HG03521 (cell line): ENCODE data around the gene E2F4.

Experiments
- ATAC-seq: cut with Tn5 transposase; IDR thresholded peaks from one replicate; pipeline ENCODE4 v1.9.1; 2021; ENCODE audit warnings: mild to moderate bottlenecking, moderate library complexity; ENCODE audit not compliant: unreplicated experiment

E2F4 gene

GRCh38 chr16:67157892-67158635 is 33.9 kb upstream of the E2F4 start:
- no peak for ATAC-seq

- peak; percentile 14 for ATAC-seq
Observed at GRCh38 chr16:67158637-67159600, 33.0 kb upstream of the E2F4 start.

DNA sequence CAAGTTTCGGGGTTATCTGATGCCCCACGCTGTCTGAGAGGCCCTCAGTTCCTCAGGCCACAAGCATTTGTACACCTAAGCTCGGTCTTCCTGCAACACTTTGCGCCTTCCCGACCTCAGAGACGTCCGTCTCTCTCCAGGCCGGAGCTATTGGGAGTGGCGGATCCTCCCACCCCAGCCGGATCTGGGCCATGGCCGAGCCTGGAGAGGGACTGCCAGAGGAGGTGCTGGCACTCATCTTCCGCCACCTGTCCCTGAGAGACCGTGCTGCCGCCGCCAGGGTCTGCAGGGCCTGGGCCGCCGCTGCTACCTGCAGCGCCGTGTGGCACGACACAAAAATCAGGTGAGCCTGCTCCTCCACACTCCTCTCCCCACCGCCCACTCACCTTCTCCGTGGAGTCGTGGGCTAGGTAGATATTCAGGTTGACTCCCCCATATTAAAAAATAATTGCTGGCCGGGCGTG is 30.3 kb upstream of the E2F4 start:
- ATAC-seq: no peak

- ATAC-seq: no peak
Observed at GRCh38 chr16:67162506-67163163, 29.3 kb upstream of the E2F4 start.

- no peak for ATAC-seq
Observed at GRCh38 chr16:67163164-67163998, 28.6 kb upstream of the E2F4 start.

- no peak for ATAC-seq
Observed at GRCh38 chr16:67163999-67164558, 27.9 kb upstream of the E2F4 start.

DNA sequence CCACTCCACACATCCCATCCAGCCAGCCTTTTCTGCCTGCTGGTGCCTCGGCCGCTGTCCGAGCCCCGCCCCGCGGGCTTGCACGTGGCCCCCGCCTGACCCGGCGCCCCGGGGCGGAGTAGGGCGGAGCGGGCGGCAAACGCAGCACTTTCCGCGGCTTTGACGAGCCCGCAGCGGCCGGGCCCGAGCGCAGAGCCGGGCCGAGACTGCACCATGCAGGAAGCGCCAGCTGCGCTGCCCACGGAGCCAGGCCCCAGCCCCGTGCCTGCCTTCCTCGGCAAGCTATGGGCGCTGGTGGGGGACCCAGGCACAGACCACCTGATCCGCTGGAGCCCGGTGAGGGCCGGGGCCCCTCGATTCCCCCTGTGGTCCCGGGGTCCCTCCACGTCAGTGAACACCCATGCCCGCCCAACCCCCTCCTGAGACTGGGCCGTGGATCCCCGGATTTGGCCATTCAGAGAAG is 27.3 kb upstream of the E2F4 start, which contains the start of gene HSF4:
Gene HSF4, plus strand, starts transcription at position 147 of the 463 bp plus-strand sequence. Its CDS starts 67 bp downstream, at position 214.
- ATAC-seq: no peak

DNA sequence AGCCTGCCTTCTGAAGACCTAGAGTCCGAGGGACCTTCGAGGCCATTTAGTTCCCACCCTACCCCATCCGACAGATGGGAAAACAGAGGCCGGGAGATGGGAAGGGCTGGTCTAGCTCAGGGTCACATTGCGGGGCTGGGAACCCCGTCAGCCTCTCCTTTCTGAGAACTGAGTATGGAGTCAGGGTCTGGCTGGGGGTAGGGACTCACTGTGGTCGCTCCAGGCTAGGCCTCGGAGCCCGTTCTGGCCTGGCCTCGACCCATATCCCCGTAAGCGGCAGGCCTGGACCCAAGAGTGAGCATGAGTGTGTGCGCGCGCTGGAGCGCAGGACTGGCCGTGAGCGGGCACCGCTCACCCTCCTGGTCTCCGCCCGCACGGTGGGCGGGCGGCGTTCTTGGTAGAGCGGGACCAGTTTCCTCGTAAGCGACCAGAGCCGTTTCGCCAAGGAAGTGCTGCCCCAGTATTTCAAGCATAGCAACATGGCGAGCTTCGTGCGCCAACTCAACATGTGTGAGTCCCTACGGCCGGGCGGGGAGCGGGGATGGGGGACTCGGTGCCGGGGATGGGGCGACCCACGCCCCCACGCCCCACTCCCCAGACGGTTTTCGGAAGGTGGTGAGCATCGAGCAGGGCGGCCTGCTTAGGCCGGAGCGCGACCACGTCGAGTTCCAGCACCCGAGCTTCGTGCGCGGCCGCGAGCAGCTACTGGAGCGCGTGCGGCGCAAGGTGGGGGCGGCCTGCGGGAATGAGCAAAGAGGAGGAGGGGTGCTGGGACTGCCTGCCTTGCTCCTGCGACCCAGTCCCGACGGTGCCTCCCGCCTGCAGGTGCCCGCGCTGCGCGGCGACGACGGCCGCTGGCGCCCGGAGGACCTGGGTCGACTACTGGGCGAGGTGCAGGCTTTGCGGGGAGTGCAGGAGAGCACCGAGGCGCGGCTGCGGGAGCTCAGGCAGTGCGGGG is 26.6 kb upstream of the E2F4 start:
- no peak for ATAC-seq

DNA sequence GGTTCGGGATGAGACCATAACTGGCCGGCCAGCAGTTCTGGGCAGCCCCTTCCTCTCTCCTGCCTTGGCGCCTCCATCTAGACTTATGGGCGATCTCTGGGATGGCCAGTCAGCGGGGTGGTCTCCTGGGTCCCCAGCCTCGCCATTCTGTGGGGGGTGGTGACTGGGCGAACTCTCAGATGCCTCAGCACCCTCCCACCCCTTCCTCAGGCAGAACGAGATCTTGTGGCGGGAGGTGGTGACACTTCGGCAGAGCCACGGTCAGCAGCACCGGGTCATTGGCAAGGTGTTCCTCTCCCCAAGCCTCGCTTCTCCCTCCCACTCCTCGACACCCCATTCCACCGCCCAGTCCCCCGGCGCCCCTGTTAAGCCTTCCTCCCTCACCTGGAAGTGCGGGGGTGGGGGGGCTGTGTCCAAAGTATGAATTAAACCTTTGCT is 25.8 kb upstream of the E2F4 start:
- ATAC-seq: no peak

- ATAC-seq: no peak
Observed at GRCh38 chr16:67166598-67167168, 25.3 kb upstream of the E2F4 start.

- no peak for ATAC-seq
Observed at GRCh38 chr16:67167588-67167987, 24.4 kb upstream of the E2F4 start.

DNA sequence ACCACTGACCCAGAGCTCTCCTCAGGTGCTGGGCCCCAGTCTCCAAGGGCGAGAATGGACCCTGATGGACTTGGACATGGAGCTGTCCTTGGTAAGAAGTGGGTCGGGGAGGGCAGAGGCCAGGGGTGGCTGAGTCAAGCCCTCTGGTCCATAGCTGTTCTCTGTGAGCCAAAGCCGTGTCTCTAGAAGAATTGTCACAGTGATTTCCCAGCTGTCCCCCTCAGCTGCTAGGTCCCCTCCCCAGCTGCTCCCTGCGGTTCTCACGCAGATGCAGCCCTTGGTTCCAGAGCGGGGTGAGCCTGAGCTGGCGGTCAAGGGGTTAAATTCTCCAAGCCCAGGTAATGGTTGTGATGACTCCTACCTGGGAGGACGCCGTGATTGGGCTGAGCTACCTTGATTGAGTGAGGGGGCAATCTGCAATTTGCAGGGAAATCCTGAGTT is 22.9 kb upstream of the E2F4 start:
- no peak for ATAC-seq

- no peak for ATAC-seq
Observed at GRCh38 chr16:67169642-67170167, 22.2 kb upstream of the E2F4 start.

GRCh38 chr16:67170168-67170948 is 21.6 kb upstream of the E2F4 start, which contains the start of gene NOL3:
TSS of gene NOL3 (plus strand) at chr16:67170538.
- ATAC-seq: no peak

- no peak for ATAC-seq
Observed at GRCh38 chr16:67170949-67171649, 20.9 kb upstream of the E2F4 start.

- no peak for ATAC-seq
Observed at GRCh38 chr16:67173323-67173722, 18.6 kb upstream of the E2F4 start.
